Endothelial cell of umbilical vein (primary cell): ENCODE data around the gene ZBTB20. TPM values are rescaled to one million over a fixed set of nuclear protein-coding genes. Genes with fewer than 3 reads are reported as not detected.

ENCODE experiments used
- BruUV-seq: library from RNA; stranded (reverse); fragments of 400-500 nt; replicated peaks from 2 replicates; lab custom pipeline; 2021; lab: Mats Ljungman, UMichigan
- CTCF ChIA-PET: fragments of 300-600, 350-600 bp; sonication (Branson Sonifier 250); formaldehyde crosslinking; loops from one replicate; lab custom pipeline; 2021; ENCODE audit warnings: antibody characterized with exemption, inconsistent platforms; lab: Charles Lee
- POLR2A ChIA-PET: fragments of 300-600, 350-600 bp; sonication (Branson Sonifier 250); formaldehyde crosslinking; loops from one replicate; lab custom pipeline; 2021; ENCODE audit warnings: antibody characterized with exemption, inconsistent platforms; lab: Charles Lee
- DNase-seq: peaks from one replicate; pipeline ENCODE4 v3.0.0-alpha.2; 2011; ENCODE audit warnings: low read depth, low spot score
- FAIRE-seq: peaks from 2 replicates; lab custom pipeline; 2011; peaks lifted over from hg19 to GRCh38; lab: Jason Lieb, UNC
- H2AFZ ChIP-seq: 2 replicates; pipeline ENCODE4 v1.6.0; 2012; ENCODE audit warnings: low read depth, low read length, control low read depth, inconsistent platforms
- H3K27ac ChIP-seq: 2 replicates; pipeline ENCODE4 v1.5.1; 2011; ENCODE audit warnings: low read depth, mild to moderate bottlenecking, control low read depth, low read length, moderate library complexity; ENCODE audit not compliant: insufficient read depth
- H3K27me3 ChIP-seq, 2 experiments: 2 replicates each; pipeline versions ENCODE4 v1.6.0 to v1.6.1; 2011; ENCODE audit warnings: low read length in 2 of 2, mixed read lengths in 1 of 2; ENCODE audit not compliant: control insufficient read depth in 2 of 2, insufficient read depth in 2 of 2
- H3K36me3 ChIP-seq, 2 experiments: 2 replicates in 1 of 2; 3 replicates in 1 of 2; pipeline ENCODE4 v1.5.1; 2011; ENCODE audit warnings: low read length in 2 of 2, mild to moderate bottlenecking in 1 of 2, moderate library complexity in 1 of 2; ENCODE audit not compliant: control insufficient read depth in 2 of 2, insufficient read depth in 2 of 2; ENCODE audit errors: extremely low read depth in 1 of 2
- H3K4me1 ChIP-seq: 3 replicates; pipeline ENCODE4 v1.5.1; 2011; ENCODE audit warnings: mild to moderate bottlenecking, low read length; ENCODE audit not compliant: control insufficient read depth, insufficient read depth; ENCODE audit errors: extremely low read depth
- H3K4me2 ChIP-seq: 2 replicates; pipeline ENCODE4 v1.6.1; 2011; ENCODE audit warnings: low read length, control low read depth, mixed read lengths; ENCODE audit not compliant: insufficient read depth
- H3K4me3 ChIP-seq, 3 experiments: fragments of 200-600 bp in 1 of 3; sonication (generic), shearing (Covaris generic) in 1 of 3; replicated peaks in 1 of 3; 2 replicates each; pipeline ENCODE4 v1.5.1; 2011 to 2016; ENCODE audit warnings: control low read depth in 3 of 3, low read length in 3 of 3, mild to moderate bottlenecking in 2 of 3, inconsistent platforms in 1 of 3, low read depth in 1 of 3, moderate library complexity in 1 of 3; ENCODE audit not compliant: insufficient read depth in 1 of 3
- H3K79me2 ChIP-seq: 2 replicates; pipeline ENCODE4 v1.6.0; 2012; ENCODE audit warnings: low read length, inconsistent platforms; ENCODE audit not compliant: control insufficient read depth, insufficient read depth
- H3K9ac ChIP-seq: replicated peaks from 2 replicates; pipeline ENCODE3; 2011; ENCODE audit warnings: low read length, control low read depth; ENCODE audit not compliant: insufficient read depth; ENCODE audit errors: extremely low read depth
- H3K9me1 ChIP-seq: replicated peaks from 3 replicates; pipeline ENCODE4 v1.6.0; 2011; ENCODE audit warnings: mild to moderate bottlenecking, low read length; ENCODE audit not compliant: control insufficient read depth, insufficient read depth; ENCODE audit errors: extremely low read depth
- H3K9me3 ChIP-seq: replicated peaks from 2 replicates; pipeline ENCODE4 v1.5.1; 2012; ENCODE audit warnings: low read length, inconsistent platforms; ENCODE audit not compliant: control insufficient read depth, insufficient read depth
- H4K20me1 ChIP-seq: replicated peaks from 2 replicates; pipeline ENCODE3; 2011; ENCODE audit warnings: mild to moderate bottlenecking, low read length; ENCODE audit not compliant: control insufficient read depth, insufficient read depth; ENCODE audit errors: extremely low read depth
- EZH2 ChIP-seq: IDR thresholded peaks from 2 replicates; pipeline ENCODE4 v1.6.1; 2012; ENCODE audit warnings: borderline replicate concordance, low read depth, mild to moderate bottlenecking, moderate library complexity, low read length, inconsistent platforms; ENCODE audit not compliant: severe bottlenecking
- FOS ChIP-seq: IDR thresholded peaks from 2 replicates; pipeline ENCODE4 v1.6.1; 2011; ENCODE audit warnings: mild to moderate bottlenecking, low read length, moderate library complexity, borderline replicate concordance; ENCODE audit not compliant: insufficient read depth
- GATA2 ChIP-seq: IDR thresholded peaks from 2 replicates; pipeline ENCODE4 v1.7.0; 2011; ENCODE audit warnings: low read depth, mild to moderate bottlenecking, moderate library complexity, mixed read lengths, low read length; ENCODE audit not compliant: insufficient read length, insufficient read depth
- JUN ChIP-seq: IDR thresholded peaks from 2 replicates; pipeline ENCODE4 v1.6.1; 2011; ENCODE audit warnings: borderline replicate concordance, low read depth; ENCODE audit not compliant: insufficient read length, insufficient read depth
- MYC ChIP-seq: IDR thresholded peaks from one replicate; pipeline ENCODE4 v1.6.1; 2011; ENCODE audit warnings: mild to moderate bottlenecking, low read depth, low read length
- POLR2A ChIP-seq: IDR thresholded peaks from 2 replicates; pipeline ENCODE4 v1.6.1; 2012; ENCODE audit warnings: low read depth, mild to moderate bottlenecking, control low read depth, low read length
- POLR2AphosphoS5 ChIP-seq: IDR thresholded peaks from 2 replicates; pipeline ENCODE4 v1.6.1; 2012; ENCODE audit warnings: low read depth, mild to moderate bottlenecking, control low read depth, low read length, moderate library complexity; ENCODE audit not compliant: insufficient read depth
- dilution Hi-C: fragments of 300-500 bp; cut with MboI; formaldehyde crosslinking; loops from one replicate; pipeline ENCODE4 v1.15.0; 2019; ENCODE audit warnings: low sequenced_read_pairs; ENCODE audit not compliant: extremely low pct_ligation_motif_present
- intact Hi-C: fragments of 100-400 bp; cut with micrococcal nuclease; formaldehyde crosslinking; loops from one replicate; pipeline ENCODE4 v1.10.0; 2022
- polyA plus RNA-seq, 4 experiments: library from polyadenylated mRNA; depleted of rRNA in 3 of 4; stranded (reverse) in 3 of 4; unstranded in 1 of 4; fragments of >200 nt; gene quantifications; 2 replicates each; pipeline versions ENCODE4 v1.2.1 to v1.2.3, GENCODE V29; 2011 to 2012; ENCODE audit warnings: missing spikeins in 1 of 4
- total RNA-seq: library from RNA; stranded (reverse); gene quantifications from 2 replicates; pipeline ENCODE4 v1.2.3, GENCODE V29; 2021
- TF ChIP-seq, protein P1 (sequence below), 2 donors: IDR thresholded peaks; 1 replicate in 1 of 2; 2 replicates in 1 of 2; pipeline ENCODE4 v1.5.1; 2011; ENCODE audit warnings: low read length in 2 of 2, mild to moderate bottlenecking in 2 of 2, moderate library complexity in 2 of 2, control low read depth in 1 of 2, inconsistent platforms in 1 of 2, low read depth in 1 of 2; ENCODE audit not compliant: insufficient read depth in 1 of 2; ENCODE audit errors: extremely low read depth in 1 of 2
- TF ChIP-seq, protein P2 (sequence below): IDR thresholded peaks from 2 replicates; pipeline ENCODE4 v1.6.1; 2011; ENCODE audit not compliant: insufficient read depth, insufficient read length

Gene ZBTB20
- total and polyA plus RNA-seq, 2 donors (not counting 3 experiments of a cell fraction or from before 2014, with no cell fraction given), result 2.1 to 20.5 TPM

DNA sequence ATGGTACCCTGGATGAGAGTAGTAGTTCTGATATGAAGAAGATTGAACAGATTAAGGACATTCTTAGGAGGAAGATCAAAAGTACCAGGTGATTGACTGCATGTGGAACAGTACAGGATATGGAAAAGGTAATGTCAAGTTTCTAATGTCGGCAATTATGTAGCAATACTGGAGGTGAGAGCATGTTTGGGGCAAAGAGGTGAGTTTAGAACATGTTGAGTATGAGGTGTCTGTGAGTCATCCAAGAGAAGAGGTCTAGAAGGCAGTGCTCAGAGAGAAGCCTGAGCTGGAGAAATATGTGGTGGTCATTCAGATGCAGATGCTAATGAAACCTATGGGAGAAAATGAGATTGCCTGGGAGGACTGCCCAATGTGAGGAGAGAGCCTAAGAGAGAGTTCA, 305.6 kb downstream of the ZBTB20 start:
- Histone ChIP-seq H4K20me1 (no peaks in the 10 kb centered on the region), H3K9ac (no peak overlapping the region), H3K9me1 (no peaks in the 10 kb centered on the region), H3K36me3 (no peaks in the 10 kb centered on the region), H3K79me2 (no peaks in the 10 kb centered on the region), H3K27ac (no peak overlapping the region), H3K4me2 (no peak overlapping the region), H3K4me1 (no peaks in the 10 kb centered on the region), H2AFZ (no peak overlapping the region), H3K4me3 (no peak overlapping the region), H3K27me3 (no peaks in the 10 kb centered on the region), H3K9me3 (no peaks in the 10 kb centered on the region)
- ChIA-PET POLR2A (interaction anchor here (0.5 kb wide), 1 partner anchor 463 kb away, joined by 3 read pairs; no protein-coding TSS in a partner anchor), CTCF (no interaction called here)
- intact Hi-C loops (no loop called here), dilution Hi-C loops (no loop called here)
- FAIRE-seq, result no peak
- DNase-seq, result no peak
- BruUV-seq, result no TSS peak
- TF ChIP-seq EZH2 (no peak), GATA2 (no peak), JUN (no peak)

DNA sequence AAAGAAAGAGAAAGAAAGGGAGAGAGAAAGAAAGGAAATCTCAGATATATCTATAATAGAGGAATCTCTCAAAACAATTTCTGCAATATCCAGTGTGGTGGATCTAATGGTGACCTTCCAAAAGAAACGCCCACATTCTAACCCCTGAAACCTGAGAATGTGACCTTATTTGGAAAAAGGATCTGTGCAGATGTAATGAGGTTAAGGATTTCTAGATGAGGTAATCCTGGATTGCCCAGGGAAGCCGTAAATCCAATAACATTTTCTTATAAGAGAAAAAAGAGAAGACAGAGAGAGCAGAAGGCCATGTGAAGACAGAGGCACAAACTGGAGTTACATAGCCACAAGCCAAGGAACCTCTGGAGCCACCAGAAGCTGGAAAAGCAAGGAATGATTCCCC, 307.6 kb downstream of the ZBTB20 start:
- H3K9me3 ChIP-seq, result no peaks in the 10 kb centered on the region
- no peaks in the 10 kb centered on the region for H3K9me1 ChIP-seq
- no peak overlapping the region for H3K9ac ChIP-seq
- no peak overlapping the region for H3K27ac ChIP-seq
- no peak overlapping the region for H3K4me2 ChIP-seq
- H3K4me1 ChIP-seq, result no peaks in the 10 kb centered on the region
- no peaks in the 10 kb centered on the region for H4K20me1 ChIP-seq
- H3K27me3 ChIP-seq, result no peaks in the 10 kb centered on the region
- FAIRE-seq (no peak), DNase-seq (no peak)
- no TSS peak for BruUV-seq
- ChIA-PET CTCF (no interaction called here), POLR2A (no interaction called here)
- H2AFZ ChIP-seq, result no peak overlapping the region
- H3K4me3 ChIP-seq, result no peak overlapping the region
- no peaks in the 10 kb centered on the region for H3K36me3 ChIP-seq
- dilution Hi-C loops, result no loop called here
- no peaks in the 10 kb centered on the region for H3K79me2 ChIP-seq
- TF ChIP-seq GATA2 (no peak), POLR2AphosphoS5 (no peak), JUN (no peak), MYC (no peak), EZH2 (no peak), FOS (no peak), POLR2A (no peak)
- TF ChIP-seq, protein P1, sequence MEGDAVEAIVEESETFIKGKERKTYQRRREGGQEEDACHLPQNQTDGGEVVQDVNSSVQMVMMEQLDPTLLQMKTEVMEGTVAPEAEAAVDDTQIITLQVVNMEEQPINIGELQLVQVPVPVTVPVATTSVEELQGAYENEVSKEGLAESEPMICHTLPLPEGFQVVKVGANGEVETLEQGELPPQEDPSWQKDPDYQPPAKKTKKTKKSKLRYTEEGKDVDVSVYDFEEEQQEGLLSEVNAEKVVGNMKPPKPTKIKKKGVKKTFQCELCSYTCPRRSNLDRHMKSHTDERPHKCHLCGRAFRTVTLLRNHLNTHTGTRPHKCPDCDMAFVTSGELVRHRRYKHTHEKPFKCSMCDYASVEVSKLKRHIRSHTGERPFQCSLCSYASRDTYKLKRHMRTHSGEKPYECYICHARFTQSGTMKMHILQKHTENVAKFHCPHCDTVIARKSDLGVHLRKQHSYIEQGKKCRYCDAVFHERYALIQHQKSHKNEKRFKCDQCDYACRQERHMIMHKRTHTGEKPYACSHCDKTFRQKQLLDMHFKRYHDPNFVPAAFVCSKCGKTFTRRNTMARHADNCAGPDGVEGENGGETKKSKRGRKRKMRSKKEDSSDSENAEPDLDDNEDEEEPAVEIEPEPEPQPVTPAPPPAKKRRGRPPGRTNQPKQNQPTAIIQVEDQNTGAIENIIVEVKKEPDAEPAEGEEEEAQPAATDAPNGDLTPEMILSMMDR (IDR thresholded peaks at IDR 0.05; ENCODE audit: extremely low read depth in 1 of 2, insufficient read depth in 1 of 2, low read depth in 1 of 2, low read length in 2 of 2), result no peak
- TF ChIP-seq, protein P2, sequence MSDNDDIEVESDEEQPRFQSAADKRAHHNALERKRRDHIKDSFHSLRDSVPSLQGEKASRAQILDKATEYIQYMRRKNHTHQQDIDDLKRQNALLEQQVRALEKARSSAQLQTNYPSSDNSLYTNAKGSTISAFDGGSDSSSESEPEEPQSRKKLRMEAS, result no peak
- intact Hi-C loops, result no loop called here
